ENCODE measurements around the gene SNAP47. TPM values are rescaled to one million over a fixed set of nuclear protein-coding genes. Genes with fewer than 3 reads are reported as not detected.

Gene SNAP47
- total RNA-seq, 2 experiments from 2014 or later = 25.3 to 25.5 TPM

DNA sequence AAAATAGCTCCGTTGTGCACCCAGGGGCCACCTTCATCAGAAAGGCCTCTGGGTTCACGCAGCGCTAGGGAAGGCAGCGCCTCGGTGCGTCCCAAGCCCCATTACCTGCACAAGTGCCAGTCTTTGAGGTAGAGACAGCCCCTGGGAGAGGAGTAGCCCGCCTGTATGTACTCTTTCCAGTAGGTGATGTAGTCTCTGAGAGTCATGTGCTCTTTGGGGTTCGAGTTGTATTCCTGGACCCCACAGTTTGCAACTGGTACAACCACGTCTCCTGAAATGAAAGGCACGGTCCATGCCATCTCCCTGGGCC, 734 bp upstream of the SNAP47 start:
- DNase-seq (no peak), ATAC-seq (peak; percentile 2)
- H3K4me1 Mint-ChIP-seq (ENCODE audit: low read depth) = peaks cover 40% of the 10 kb centered on the region
- no peaks in the 10 kb centered on the region for H3K9me3 Mint-ChIP-seq
- peak overlapping the region; percentile 87 for H3K27ac Mint-ChIP-seq
- intact Hi-C loops (cut with micrococcal nuclease) = no loop called here
- peak overlapping the region; percentile 92 for H3K4me3 Mint-ChIP-seq
- no peaks in the 10 kb centered on the region for H3K27me3 Mint-ChIP-seq
- CTCF ChIA-PET = no interaction called here
- TF ChIP-seq CTCF (IDR thresholded peaks at IDR 0.05) = no peak
- POLR2A ChIA-PET = interaction anchor here (0.6 kb wide), 1 partner anchor 754 kb away, joined by 5 read pairs; no protein-coding TSS in a partner anchor
- peaks cover 20% of the 10 kb centered on the region for H3K36me3 Mint-ChIP-seq (ENCODE audit: low read depth)

DNA sequence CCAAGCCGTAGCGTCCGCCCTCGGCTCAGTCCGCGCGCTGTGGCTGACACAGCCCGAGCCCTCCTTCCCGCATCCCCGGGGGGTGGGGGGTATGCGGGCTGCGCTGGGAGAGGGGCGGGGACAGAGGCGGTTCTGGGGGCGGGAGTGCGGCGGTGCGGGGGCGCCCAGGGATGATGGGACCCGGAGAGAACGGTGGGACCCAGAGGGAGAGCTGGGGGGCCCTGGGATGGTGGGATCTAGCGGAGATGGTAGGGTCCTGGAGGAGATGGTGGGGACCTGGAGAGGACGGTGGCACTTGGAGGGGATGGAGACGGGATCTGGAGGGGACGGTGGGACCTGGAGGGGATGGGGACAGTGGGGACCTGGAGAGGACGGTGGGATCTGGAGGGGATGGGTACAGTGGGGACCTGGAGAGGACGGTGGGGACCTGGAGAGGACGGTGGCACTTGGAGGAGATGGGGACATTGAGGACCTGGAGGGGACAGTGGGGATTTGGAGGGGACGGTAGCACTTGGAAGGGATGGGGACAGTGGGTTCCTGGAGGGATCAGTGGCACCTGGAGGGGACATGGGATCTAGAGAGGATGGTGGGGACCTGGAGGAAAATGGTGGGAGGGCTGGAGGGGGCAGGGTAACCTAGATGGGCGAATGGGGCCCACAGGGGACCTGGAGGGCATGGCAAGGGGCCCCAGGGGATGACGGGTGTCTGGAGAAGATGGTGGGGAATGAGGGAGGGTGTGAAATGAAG, 477 bp downstream of the SNAP47 start:
- ChIA-PET CTCF (no interaction called here), POLR2A (no interaction called here)
- Mint-ChIP-seq H3K36me3 (ENCODE audit: low read depth) (peaks cover 20% of the 10 kb centered on the region), H3K4me1 (ENCODE audit: low read depth) (peaks cover 44% of the 10 kb centered on the region), H3K27ac (peak overlapping the region; percentile 87), H3K4me3 (peak overlapping the region; percentile 92), H3K27me3 (no peaks in the 10 kb centered on the region), H3K9me3 (no peaks in the 10 kb centered on the region)
- no peak for TF ChIP-seq CTCF (IDR thresholded peaks at IDR 0.05)
- ATAC-seq = peak; percentile 47
- intact Hi-C loops (cut with micrococcal nuclease) = no loop called here
- DNase-seq = no peak

- peaks cover 20% of the 10 kb centered on the region for H3K36me3 Mint-ChIP-seq (ENCODE audit: low read depth)
Observed at GRCh38 chr1:227736814-227737432, 1.7 kb downstream of the SNAP47 start.

DNA sequence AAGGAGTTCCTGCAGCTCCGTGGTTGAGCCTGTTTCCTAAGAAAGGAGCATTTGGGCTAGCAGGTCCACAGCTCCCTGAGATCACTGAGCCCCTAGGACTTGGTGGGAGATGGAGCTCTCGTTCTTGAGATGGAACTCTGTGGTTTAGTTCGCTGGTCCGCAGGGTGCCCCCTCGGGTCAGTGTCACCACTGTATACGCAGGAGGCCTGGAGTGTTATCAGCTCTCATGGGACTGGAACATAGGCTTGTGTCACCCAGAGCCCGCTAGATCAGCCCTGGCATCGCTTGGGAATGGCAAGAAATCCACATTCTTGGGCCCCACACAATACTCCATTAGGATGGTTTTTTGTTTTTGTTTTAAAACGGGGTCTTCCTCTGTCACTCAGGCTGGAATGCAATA, 3.6 kb downstream of the SNAP47 start:
- H3K36me3 Mint-ChIP-seq (ENCODE audit: low read depth) = peaks cover 7% of the 10 kb centered on the region
- peaks cover 45% of the 10 kb centered on the region for H3K4me1 Mint-ChIP-seq (ENCODE audit: low read depth)
- no peak overlapping the region for H3K27ac Mint-ChIP-seq
- DNase-seq (no peak), ATAC-seq (no peak)
- TF ChIP-seq CTCF (IDR thresholded peaks at IDR 0.05) = no peak
- H3K27me3 Mint-ChIP-seq = no peaks in the 10 kb centered on the region
- ChIA-PET CTCF (no interaction called here), POLR2A (no interaction called here)
- H3K9me3 Mint-ChIP-seq = no peaks in the 10 kb centered on the region
- no peak overlapping the region for H3K4me3 Mint-ChIP-seq
- intact Hi-C loops (cut with micrococcal nuclease) = no loop called here

More at GRCh38 chr1:227736814-227737432, 1.7 kb downstream of the SNAP47 start:
- Mint-ChIP-seq H3K27ac (no peak overlapping the region), H3K4me3 (peak overlapping the region; percentile 24), H3K4me1 (ENCODE audit: low read depth) (peaks cover 50% of the 10 kb centered on the region), H3K27me3 (no peaks in the 10 kb centered on the region), H3K9me3 (no peaks in the 10 kb centered on the region)
- ATAC-seq = no peak
- intact Hi-C loops (cut with micrococcal nuclease) = no loop called here
- ChIA-PET POLR2A (no interaction called here), CTCF (no interaction called here)
- TF ChIP-seq CTCF (IDR thresholded peaks at IDR 0.05) = no peak
- no peak for DNase-seq

- no peak for TF ChIP-seq CTCF (IDR thresholded peaks at IDR 0.05)
- ChIA-PET POLR2A (interaction anchor here (0.6 kb wide), 1 partner anchor 18 kb away, joined by 4 read pairs; no protein-coding TSS in a partner anchor), CTCF (no interaction called here)
- DNase-seq = no peak
- Mint-ChIP-seq H3K27ac (no peak overlapping the region), H3K4me3 (no peak overlapping the region), H3K4me1 (ENCODE audit: low read depth) (peaks cover 46% of the 10 kb centered on the region), H3K9me3 (no peaks in the 10 kb centered on the region), H3K27me3 (no peaks in the 10 kb centered on the region), H3K36me3 (ENCODE audit: low read depth) (peaks cover 3% of the 10 kb centered on the region)
- intact Hi-C loops (cut with micrococcal nuclease) = no loop called here
- no peak for ATAC-seq
Observed at GRCh38 chr1:227739636-227740035, 4.4 kb downstream of the SNAP47 start.

Measured in activated CD8-positive, alpha-beta T cell treated with anti-CD3 and anti-CD28 coated beads for 36 hours (primary cell).